NCI-H2171 treated with DMSO at 0.1 percent for 48 hours (cell line): ENCODE results near the gene GNAI3.
A peak's percentile ranks its signal among the peaks of the same experiment; 100 is the strongest.

Experiments used
- DNase-seq: peaks from one replicate; lab custom pipeline; 2025; lab: John Stamatoyannopoulos, UW

The GNAI3 gene

DNA sequence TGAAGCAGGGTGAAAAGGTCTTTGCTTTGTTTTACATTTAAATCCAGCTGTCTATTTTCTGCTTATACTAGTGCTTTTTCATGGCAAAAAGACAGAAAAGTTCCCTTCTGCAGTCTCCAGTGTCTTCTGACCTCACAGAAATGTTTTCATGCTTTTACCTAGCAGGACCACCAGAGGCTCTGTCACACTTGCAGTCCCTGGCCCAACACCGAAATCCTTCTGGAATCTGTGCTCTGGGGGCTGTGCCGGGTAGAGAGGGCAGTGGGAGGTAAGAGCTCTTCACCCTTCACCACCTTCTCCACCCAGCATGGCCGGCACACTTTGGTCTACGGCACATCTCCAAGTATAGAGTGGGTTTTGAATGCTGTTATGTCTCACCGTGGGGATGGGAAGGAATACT, 50.2 kb downstream of the GNAI3 start:
- no peak for DNase-seq

DNA sequence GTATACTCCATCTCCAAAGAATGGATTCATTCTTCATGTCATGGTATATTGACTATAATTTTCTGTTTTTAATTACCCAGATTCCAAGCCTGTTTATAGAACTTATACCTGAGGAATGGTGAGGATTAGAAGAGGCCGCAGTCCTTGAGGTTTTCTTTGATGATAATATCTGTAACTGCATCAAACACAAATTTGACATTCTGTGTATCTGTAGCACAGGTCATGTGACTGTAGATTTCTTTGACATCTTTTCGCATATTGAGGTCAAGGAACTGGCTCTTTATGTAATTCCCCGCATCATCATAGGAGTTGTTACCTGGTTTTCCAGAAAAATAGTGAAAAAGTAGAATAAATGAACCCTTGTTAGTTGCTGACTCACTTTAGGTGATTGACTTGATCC, 54.8 kb downstream of the GNAI3 start:
- no peak for DNase-seq

DNA sequence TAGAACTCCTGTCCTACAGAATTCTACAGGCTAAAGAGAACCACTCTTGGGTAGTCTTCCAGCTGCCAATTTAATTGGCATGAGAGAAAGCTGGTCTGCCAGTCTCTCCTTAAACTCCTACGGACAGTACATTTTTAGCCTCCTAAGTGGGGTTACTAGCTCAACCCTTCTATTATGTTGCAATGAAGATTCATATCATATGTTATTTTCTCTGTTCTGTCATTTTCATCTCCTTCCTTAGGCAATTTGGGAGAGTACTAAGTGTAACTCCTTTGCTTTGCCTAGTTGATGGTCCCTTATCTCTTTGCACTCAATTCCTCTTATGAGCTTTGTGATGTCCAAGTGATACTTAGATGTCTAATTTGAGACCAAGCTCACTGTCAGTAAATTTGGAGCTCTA, 57.0 kb downstream of the GNAI3 start:
- DNase-seq, result no peak

- DNase-seq, result no peak
Observed at GRCh38 chr1:109609881-109610280, 61.5 kb downstream of the GNAI3 start.

DNA sequence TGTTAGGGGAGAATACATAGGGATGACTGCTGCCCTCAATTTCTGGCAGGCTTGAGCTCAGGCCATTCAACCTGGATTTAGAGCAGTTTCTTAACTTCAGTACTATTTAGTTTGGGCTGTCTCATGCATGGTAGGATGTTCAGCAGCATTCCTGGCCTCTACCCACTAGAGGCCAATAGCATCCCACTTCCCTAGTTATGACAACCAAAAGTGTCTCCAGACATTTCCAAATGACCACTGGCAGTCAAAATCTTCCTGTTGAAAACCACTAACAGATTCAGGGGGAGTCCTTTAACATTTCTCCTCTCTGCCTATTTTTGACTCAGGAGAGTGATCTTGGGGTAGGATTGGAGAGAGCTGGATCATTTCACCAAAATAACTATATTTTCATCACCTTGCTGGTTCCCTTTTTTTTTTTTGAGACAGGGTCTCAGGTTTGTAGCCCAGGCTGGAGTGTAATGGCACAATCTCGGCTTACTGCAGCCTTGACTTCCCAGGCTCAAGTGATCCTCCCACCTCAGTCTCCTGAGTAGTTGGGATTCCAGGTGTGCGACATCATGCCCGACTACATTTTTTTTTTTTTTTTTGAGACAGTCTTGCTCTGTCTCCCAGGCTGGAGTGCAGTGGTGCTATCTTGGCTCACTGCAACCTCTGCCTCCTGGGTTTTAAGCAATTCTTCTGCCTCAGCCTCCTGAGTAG, 62.3 kb downstream of the GNAI3 start:
- no peak for DNase-seq

DNA sequence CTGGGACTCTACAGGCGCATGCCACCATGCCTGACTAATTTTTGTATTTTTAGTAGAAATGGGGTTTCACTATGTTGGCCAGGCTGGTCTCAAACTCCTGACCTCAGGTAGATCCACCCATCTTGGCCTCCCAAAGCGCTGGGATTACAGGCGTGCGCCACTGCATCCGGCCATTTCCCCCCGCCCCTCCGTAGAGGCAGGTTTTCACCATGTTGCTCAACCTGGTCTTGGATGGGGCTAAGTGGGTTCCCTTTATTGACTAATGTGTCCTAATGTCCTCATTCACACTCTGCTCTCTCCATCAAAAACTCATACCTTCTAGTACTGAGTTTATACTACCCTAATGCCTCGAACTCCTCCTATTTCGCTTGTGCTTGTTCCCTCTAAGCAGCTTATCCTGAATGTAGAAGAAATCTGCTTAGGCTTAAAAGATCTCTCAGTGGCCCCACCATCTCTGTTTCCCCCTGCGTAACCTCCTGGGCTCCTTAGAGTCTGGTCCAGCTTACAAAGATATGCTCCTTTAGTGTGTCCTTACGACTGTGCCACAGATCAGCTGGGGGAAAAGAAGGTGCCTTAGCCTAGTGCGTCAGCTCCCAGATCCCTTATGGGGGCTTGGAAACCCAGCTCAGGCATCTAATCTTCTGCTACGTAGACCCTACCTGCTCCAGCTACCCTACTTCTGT, 63.0 kb downstream of the GNAI3 start:
- DNase-seq, result no peak

DNA sequence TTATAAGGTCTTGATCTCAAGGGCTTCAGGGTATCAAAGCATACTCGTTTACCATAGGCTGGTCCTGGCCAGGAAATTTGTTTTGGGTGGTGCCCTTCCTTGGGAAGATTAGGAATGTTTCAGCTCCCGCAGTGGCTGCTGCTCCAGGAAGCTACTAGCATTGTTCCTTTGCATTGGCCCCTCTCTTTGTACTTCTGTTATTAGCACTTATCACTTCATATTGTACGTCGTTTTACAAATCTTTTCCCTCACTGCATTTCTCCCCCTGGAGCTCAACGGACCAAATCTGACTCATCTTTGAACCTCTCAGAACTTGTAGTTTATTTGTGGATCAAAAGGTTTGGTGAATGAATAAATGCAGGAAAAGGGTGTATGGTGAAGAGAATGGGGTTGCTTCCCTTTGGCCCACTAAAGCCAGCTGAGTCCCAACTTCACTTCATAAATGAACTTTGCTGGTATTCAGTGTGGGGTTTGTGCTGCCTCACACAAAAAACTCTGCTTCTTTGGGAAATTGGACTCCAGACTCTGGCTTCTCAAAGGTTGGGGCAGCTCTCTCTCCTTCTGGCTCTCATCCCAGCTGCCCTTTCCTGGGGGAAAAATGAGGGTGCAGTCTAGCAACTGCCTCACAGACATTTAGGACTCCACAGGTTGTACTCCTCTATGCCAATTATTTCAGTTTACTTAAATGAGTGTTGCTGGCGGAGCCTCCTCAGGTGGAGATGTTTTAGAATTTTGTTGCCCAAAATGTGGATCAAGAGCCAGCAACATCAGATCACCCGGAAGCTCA, 65.1 kb downstream of the GNAI3 start:
- DNase-seq, result no peak

DNA sequence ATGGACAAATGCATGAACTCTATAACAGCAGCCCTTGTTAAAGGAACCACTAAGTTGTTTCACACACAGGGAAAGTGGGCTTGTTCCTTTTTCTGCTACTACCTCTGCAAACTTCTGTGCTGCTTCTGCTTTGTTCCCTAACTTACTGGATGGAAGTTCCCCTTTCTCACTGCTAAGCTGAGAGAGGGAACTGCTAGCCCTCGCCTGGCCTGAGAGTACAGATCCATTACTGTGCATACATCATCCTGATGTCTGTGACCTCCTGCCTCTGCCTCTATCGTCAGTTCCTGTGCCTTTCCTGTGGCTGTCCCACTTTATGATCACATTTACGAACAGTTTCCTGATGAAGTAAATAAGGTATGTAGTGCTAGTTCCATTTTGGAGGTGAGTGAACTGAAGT, 67.5 kb downstream of the GNAI3 start:
- DNase-seq, result no peak

- DNase-seq, result no peak
Observed at GRCh38 chr1:109616391-109616790, 68.0 kb downstream of the GNAI3 start.

DNA sequence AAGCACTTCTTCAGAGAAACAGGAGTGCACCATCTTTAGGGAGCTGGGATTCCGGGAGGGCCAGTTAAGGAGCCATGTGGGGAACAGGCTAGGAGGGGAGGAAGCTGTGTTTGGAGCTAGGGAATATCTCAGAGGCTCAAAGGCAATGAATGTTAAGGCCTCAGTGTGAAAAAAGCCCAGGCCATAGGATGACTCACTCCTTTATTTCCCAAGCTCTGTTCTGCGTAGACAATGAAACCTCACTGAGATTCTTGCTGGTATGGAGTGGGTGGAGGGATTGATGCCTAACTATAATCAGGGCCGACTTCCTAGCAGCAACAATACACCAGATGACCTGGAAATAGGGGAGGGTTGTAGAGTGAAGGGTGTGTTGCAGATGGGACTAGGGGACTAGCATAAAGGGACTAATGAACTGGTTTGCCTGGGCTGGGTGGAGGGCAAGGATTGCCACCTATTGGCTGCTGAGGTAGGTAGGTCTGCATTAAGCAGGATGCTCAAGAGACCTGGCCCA, 68.9 kb downstream of the GNAI3 start:
- no peak for DNase-seq

DNA sequence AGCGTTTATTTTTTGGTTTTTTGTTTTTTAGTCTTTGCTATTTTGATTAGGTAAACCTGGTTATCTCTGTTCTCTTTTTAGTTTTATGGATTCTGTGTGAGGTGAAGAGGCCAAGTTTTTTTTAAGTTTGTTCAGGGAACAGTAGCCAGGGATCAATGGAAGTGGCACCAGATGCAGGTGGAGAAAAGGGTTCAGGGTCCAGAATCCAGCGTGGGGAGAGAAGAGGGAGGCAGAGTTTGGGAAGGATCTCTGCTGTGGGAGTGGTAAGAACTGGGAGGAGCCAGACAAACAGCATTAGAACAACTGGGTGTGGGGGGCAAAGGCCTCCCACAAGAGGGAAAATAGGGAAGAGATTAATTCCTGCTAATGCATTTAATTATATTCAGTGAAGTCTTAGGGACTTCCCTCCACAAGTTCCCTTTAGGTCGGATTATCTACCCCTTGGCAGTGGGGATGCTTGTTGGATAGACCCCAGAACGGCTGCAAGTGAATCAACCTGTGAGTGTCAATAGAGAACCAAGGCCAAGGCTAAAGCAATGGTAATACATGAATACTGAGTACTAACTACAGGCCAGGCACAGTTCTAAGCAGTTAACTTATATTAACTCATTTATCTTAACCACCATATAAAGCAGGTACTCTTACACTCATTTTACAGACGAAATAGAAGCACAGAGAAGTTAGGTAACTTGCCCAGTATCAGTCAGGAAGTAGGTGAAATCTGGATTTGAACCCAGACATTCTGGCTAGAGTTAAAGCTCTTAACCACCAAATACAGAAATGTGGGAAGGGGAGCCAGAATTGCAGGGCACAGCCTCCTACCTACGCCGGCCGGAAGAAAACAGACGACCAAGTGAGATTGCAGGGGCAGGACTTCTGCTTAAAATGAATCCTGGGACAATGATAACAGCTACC, 70.5 kb downstream of the GNAI3 start:
- DNase-seq, result no peak

DNA sequence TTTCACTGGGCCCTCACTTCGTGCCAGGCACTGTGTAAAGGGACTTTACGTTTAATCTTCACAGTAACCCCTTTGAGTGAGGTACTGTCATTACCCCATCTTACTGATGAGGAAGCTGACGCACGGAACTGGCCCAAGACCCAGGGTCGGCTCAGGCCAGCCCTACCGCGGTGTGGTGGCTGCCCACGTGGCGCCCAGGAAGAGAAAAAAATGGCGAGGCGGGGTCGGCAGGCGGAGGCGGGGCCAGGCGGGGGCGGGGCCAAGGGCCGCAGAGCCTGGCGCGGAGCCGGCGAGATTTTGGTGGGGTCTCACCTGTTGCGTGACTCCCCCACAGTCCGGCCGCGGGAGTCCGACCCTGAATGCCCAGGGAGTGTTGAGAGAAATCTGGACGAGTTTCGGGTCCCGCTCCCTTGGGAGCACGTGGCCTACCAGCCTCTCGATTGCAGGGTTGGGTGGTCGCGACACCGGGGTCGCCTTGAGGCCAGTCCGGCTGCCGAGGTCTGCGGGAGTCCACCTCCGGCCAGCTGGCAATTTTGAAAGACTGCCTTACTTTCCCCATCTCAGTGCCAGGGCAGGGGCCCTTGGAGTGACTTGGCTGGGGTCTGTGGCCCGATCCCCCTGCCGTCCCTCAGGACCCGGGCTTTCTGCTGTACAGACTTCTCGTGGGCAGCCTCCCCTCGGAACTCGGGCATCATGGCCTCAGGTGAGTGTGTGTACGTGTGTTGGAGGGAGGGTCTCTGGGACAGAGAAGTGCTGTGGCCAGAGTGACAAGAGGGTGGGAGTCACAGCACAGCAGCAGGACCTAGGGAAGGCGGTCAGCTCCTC, 71.4 kb downstream of the GNAI3 start, which contains the start of the genes AMPD2 and GNAT2:
Gene AMPD2 (plus strand): TSS at position 262 of the 825 bp plus-strand sequence. CDS start 1,339 bp downstream, outside the sequence.
Gene GNAT2 (minus strand): TSS at position 41 of the 825 bp plus-strand sequence. CDS start 6,746 bp downstream, outside the sequence.
- DNase-seq, result peak; percentile 61

- no peak for DNase-seq
Observed at GRCh38 chr1:109620401-109620791, 72.0 kb downstream of the GNAI3 start.

GRCh38 chr1:109620841-109621286, 72.4 kb downstream of the GNAI3 start:
- DNase-seq, result peak; percentile 93

DNA sequence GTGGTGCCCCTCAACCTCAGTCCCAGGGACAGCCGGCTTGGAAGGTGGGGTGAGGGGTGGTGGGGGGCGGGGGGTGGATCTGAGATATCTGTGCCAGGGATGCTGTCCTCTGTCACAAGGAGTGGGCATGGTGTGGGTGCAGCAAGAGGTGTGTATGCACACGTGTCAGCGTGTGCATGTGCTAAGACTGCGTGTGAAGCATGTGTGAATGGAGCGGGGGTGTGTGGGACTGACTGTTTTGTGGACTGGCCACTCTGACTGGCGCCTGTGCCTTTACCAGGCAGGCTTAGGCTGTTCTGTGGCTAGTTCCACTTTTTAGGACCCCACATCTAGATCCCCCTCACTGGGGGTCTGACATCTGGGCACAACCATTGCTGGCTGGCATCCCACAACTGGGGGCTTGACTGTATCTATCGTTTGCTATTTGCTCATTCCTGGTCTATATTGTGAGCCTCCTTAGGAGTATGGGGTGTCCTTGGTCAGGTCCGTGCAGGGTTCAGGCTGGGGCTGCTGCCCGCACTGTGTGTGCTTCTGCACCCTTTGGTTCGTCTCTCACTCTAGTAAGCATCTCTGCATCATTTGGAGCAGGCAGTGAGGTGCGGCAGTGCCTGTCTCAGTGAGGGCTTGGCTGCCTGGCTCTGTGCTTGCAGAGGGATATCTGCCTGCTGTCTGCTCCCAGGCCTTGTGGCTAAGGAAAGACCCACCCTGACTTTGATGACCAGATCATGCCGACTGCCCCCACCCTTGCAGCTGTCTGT, 73.1 kb downstream of the GNAI3 start:
- no peak for DNase-seq

DNA sequence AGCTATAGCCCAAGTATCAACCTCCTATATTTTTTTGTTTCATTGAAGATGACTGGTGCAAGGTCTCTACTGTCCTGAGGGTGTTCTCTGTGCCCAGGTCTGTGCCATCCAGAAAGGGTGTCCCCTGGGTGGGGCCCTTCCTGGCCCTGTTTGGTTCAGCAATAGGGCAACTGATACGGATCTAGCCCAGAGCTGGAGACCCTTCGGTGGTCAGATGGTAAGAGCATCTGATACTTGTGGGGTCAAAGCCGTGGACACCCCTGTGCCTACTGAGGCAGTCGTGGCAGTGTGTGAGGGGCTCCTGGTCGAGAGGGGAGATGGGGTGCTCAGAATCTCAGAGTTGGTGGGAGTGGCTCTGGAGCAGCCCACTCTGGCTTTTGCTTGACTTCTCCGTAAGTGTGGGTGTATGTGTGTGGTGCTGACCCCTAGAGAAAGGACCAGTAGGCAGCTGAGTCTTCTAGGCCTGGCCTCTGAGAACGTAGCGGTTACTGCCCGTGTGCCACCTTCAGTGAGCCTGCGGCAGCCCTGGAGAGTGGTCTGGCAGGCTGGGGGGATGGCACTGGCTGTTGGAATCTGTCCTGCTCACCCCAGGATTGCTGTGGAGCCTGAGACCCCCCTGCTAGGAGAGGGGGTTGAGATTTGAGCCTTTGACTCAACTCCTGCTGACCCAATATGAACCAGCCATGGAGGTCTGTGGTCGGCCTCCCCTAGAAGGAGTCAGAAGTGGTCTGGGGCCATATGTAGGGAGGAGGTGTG, 73.9 kb downstream of the GNAI3 start:
- no peak for DNase-seq

- no peak for DNase-seq
Observed at GRCh38 chr1:109622895-109623294, 74.5 kb downstream of the GNAI3 start.

DNA sequence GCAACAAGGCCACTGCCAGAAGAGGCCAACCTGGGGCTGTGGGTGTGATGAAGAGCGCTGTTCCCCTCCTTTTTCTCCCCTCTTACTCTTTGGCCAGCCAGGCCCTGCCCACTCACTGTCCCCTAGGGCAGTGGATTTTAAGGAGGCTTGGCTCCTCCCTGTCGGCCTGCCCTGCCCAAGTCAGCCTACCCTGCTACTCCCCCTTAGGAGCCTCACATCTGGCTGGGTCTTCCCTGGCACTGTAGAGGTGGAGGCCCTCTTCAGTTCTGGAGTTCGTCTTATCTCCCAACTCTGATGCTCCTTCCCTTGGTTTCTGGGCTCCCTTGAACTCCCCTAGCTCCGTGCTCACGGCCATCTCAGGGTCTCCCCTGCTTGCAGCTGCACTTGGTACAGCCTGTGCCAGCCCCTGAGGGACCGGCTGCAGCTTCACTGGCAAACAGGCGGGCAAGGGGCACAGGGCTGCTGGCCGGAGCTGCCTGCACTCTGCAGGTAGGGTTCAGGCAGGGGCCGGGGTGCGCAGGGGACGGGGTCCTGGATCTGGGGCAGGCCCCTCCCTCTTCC, 75.3 kb downstream of the GNAI3 start:
- DNase-seq, result no peak
